SK-N-MC (cell line): Measurements from ENCODE around the gene DGLUCY.

Experiments used
- DNase-seq: peaks from one replicate; pipeline ENCODE4 v3.0.0-alpha.2; 2011; ENCODE audit warnings: low read depth, low spot score
- H3K27ac ChIP-seq: fragments of 200-600 bp; sonication (generic); 2 replicates; pipeline ENCODE4 v1.5.1; 2016; ENCODE audit warnings: mixed run types
- H3K36me3 ChIP-seq: fragments of 200-600 bp; sonication (generic); 2 replicates; pipeline ENCODE4 v1.6.1; 2017; ENCODE audit warnings: antibody characterized with exemption, low read length, mixed read lengths; ENCODE audit not compliant: insufficient read depth
- H3K4me3 ChIP-seq: fragments of 200-600 bp; sonication (generic); 2 replicates; pipeline ENCODE4 v1.5.1; 2016
- H3K9ac ChIP-seq: fragments of 200-600 bp; sonication (generic); 2 replicates; pipeline ENCODE4 v1.8.0; 2017; ENCODE audit warnings: mixed run types, mixed read lengths; ENCODE audit not compliant: insufficient read length
- H3K9me3 ChIP-seq: fragments of 200-600 bp; sonication (generic); 2 replicates; pipeline ENCODE4 v1.6.1; 2017; ENCODE audit warnings: low read depth, mild to moderate bottlenecking, antibody characterized with exemption, low read length, moderate library complexity, mixed read lengths
- EZH2 ChIP-seq: fragments of 200-600 bp; sonication (generic); IDR thresholded peaks from one replicate; pipeline ENCODE4 v1.6.1; 2017; ENCODE audit warnings: antibody characterized with exemption
- FOXP2 ChIP-seq: optimal IDR thresholded peaks from 2 replicates; pipeline ENCODE3; 2011; ENCODE audit warnings: mild to moderate bottlenecking, moderate library complexity; ENCODE audit not compliant: insufficient read depth; ENCODE audit errors: extremely low read length, control extremely low read depth
- POLR2AphosphoS5 ChIP-seq: IDR thresholded peaks from 2 replicates; pipeline ENCODE4 v1.6.1; 2012; ENCODE audit warnings: mild to moderate bottlenecking, low read depth, low read length, borderline replicate concordance

Gene DGLUCY

DNA sequence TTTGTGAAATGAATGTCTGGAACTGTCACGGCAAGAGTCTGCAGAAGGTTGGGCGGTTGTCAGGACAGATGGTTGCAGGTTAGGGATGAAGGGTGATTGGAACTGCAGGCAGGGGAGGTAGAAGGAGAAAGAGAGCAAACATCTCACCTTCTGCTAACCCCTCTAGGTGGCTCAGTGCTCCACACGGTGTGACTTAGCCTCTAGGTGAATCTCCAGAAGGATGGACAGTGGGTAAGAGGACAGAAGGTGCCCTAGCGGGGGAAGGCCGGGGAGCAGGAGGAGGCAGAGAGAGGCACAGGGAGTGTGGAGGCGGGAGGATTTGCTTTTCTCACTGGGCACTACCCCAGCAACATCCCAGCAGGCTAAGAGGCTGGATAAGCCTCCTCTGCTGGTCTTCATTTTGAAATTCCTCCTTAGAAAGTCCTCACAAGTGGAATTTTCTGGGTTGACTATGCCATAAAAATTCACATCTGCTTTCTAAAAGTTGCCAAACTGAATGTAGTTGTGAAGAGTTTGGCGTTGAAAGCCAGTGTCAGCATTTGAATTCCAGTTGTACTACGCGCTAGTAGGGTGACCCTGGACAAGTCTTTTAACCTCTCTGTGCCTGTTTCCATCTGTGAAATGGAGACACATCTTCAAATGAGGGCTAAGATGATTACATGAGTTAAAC, 141.3 kb downstream of the DGLUCY start:
- Histone ChIP-seq H3K4me3 (no peak overlapping the region), H3K27ac (no peak overlapping the region), H3K36me3 (no peaks in the 10 kb centered on the region), H3K9ac (no peak overlapping the region), H3K9me3 (no peaks in the 10 kb centered on the region)
- TF ChIP-seq EZH2 (no peak), FOXP2 (no peak), POLR2AphosphoS5 (no peak)
- no peak for DNase-seq

DNA sequence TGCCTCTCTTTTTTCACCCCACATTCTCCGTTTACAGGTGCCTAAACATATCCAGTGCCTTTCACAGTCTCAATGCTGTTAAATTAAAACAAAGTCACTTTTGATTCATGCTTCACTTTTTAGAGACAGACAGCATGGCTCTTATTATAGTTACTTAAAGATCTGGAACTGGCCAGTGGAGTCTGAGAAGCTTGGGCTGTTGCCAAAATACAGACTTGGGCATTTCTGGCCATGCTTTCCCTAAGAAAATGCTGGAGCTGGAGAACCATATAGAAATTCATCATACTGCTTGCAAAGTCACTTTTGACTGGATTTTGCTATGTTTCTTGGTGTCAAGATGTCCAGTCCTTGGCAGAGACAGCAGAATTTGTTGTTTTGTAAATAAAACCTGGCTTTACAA, 142.8 kb downstream of the DGLUCY start:
- H3K36me3 ChIP-seq, result no peaks in the 10 kb centered on the region
- H3K9ac ChIP-seq, result no peak overlapping the region
- TF ChIP-seq FOXP2 (no peak), EZH2 (no peak), POLR2AphosphoS5 (no peak)
- no peak overlapping the region for H3K4me3 ChIP-seq
- H3K27ac ChIP-seq, result no peak overlapping the region
- no peaks in the 10 kb centered on the region for H3K9me3 ChIP-seq
- DNase-seq, result no peak

DNA sequence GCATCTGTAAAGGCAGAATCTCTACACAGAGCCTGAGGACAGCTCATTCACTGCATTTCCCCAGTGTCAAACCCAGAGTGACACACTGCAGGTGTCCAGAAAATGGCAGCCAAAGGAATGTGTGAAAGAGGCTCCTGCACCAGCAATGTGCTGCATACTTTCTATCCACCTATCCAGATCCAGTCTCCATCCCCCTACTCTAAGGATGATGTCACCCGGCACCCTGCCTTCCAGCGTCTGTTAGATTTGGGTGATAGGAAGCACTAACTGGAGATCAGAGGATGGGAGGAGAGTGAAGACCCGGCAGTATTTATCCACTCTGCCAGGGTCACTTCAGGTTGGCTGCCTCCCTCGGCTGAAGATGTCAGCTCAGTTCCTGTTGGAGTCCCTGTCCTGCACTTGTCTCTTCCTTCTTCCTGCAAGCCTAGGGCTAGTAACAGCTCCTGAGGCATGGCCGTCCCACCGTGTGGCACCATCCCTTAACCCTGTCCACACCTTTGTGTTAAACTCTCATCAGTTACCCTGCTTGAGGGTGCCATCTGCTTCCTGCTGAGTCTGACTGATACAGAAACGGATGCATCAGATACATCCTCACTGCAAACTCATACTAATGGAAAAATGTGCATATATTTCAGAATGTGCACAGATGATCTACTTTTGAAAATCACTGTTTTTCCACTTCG, 143.6 kb downstream of the DGLUCY start:
- Histone ChIP-seq H3K36me3 (no peaks in the 10 kb centered on the region), H3K4me3 (no peak overlapping the region), H3K9me3 (no peaks in the 10 kb centered on the region), H3K27ac (no peak overlapping the region), H3K9ac (no peak overlapping the region)
- TF ChIP-seq FOXP2 (no peak), POLR2AphosphoS5 (no peak), EZH2 (no peak)
- no peak for DNase-seq

DNA sequence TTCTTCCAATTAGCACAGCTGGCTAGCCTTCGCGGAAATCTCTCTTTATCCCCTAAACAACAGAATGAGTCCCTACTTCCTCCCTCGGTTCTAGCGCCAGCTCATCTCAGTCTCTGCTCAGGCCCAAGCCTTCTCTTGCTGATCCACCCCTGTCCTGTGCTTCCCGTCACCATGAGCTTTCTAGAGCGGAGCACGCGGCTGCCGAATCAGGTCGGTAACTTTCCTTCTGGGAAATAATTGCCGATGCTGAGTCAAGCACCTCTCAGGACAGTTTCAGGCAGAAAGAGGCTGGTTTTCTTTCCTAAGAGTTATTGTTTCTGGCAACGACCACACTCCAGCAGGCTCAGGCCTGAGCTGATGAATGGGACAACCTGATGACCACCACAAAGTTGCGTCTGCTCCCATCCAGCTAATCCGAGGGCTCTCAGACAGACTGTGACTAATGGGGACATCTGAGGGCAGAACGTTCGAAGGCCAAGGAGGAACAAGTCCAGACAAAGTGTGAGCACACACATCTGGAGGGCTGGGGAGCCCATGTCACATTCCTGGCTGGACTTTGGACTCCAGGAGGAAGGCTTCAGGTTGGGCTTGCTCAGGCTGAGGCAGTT, 144.2 kb downstream of the DGLUCY start:
- no peak overlapping the region for H3K27ac ChIP-seq
- H3K9me3 ChIP-seq, result no peaks in the 10 kb centered on the region
- no peak overlapping the region for H3K9ac ChIP-seq
- TF ChIP-seq EZH2 (no peak), POLR2AphosphoS5 (no peak), FOXP2 (no peak)
- no peak for DNase-seq
- no peaks in the 10 kb centered on the region for H3K36me3 ChIP-seq
- no peak overlapping the region for H3K4me3 ChIP-seq

DNA sequence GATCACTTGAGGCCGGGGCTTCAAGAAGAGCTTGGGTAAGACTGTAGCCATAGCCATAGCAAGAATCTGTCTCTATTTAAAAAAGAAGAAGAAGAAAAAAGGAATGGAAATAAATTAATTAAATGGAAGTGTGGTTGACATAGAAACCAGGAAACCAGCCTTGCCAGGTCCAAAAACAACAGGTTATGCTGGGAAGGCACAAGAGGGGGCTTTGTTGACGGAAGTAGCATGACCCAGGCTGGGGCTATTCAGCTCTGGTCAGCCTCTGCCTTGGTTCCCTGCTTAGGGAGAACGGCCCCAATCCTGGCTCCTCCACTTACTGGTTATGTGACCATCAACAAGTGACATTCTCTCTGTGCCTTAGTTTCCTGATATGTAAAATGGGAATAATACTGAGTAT, 145.0 kb downstream of the DGLUCY start:
- TF ChIP-seq EZH2 (no peak), FOXP2 (no peak), POLR2AphosphoS5 (no peak)
- Histone ChIP-seq H3K27ac (no peak overlapping the region), H3K9ac (no peak overlapping the region), H3K36me3 (no peaks in the 10 kb centered on the region), H3K4me3 (no peak overlapping the region), H3K9me3 (no peaks in the 10 kb centered on the region)
- DNase-seq, result no peak

DNA sequence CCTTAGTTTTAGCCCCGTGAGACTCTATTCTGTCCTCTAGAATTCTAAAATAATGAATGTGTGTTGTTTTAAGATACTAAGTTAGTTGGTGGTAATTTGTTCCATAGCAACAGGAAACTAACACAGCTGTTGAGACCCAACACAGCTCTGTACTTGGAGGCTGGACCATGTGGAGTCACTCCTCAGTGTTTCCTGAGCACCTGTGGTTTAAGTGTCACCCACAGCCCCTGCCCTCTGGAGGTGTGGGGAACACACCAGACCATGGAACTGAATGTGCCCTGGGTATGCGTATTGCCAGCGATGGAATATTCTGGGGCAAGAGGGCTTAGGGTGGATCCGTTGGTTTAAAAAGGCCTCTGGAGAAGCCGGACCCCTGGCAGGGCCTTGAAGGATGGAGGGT, 147.2 kb downstream of the DGLUCY start:
- Histone ChIP-seq H3K9ac (no peak overlapping the region), H3K36me3 (no peaks in the 10 kb centered on the region), H3K4me3 (no peak overlapping the region), H3K27ac (no peak overlapping the region), H3K9me3 (no peaks in the 10 kb centered on the region)
- DNase-seq, result no peak
- TF ChIP-seq POLR2AphosphoS5, result no peak
- no peak for TF ChIP-seq EZH2
- TF ChIP-seq FOXP2, result no peak

DNA sequence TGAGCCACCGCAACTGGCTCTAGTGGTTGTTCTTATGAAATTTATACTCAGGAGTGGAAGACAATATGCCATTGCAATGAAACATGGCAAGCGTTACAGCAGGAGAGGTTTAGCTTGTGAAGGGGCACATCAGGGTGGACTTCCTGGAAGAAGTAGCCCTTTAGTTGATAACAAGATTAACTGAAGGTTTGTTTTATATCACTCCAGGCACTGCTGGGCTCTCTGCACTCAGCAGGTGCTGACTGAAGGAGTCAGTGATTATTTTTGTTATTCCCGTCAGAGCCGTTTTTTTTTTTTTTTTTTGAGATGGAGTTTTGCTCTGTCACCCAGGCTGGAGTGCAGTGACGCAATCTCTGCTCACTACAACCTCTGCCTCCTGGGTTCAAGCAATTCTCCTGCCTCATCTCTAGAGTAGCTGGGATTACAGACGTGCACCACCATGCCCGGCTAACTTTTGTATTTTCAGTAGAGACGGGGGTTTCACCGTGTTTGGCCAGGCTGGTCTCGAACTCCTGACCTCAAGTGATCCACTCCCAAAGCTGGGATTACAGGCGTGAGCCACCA, 148.2 kb downstream of the DGLUCY start:
- Histone ChIP-seq H3K4me3 (no peak overlapping the region), H3K9me3 (no peaks in the 10 kb centered on the region), H3K36me3 (no peaks in the 10 kb centered on the region), H3K27ac (no peak overlapping the region), H3K9ac (no peak overlapping the region)
- no peak for DNase-seq
- TF ChIP-seq EZH2, result no peak
- no peak for TF ChIP-seq POLR2AphosphoS5
- TF ChIP-seq FOXP2, result no peak

DNA sequence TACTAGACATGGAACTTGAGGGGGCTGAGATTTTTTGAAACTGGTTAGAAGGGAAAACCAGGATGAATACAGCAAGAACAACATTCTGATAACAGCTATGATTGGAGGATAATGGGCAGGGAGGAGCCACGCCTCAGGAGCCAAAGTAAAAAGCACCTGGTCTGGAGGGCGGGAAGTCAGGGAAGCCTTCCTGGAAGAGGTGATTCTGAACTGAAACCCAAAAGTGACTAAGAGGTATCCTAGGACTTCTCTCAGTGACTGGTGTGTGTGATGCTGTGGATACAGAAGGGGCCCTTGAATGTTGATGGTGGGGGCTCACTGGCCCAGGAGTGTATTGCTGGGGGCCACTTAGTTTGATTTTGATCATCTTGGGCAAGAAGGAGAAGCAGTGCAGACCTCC, 149.5 kb downstream of the DGLUCY start:
- Histone ChIP-seq H3K27ac (no peak overlapping the region), H3K36me3 (no peaks in the 10 kb centered on the region), H3K9me3 (no peaks in the 10 kb centered on the region), H3K9ac (no peak overlapping the region), H3K4me3 (no peak overlapping the region)
- TF ChIP-seq EZH2 (no peak), POLR2AphosphoS5 (no peak)
- no peak for DNase-seq
